Lower lobe of right lung (tissue), 2 donors: ENCODE measurements around the gene ITGA2B. TPM values are rescaled to one million over a fixed set of nuclear protein-coding genes. Genes with fewer than 3 reads are reported as not detected.

Source experiments
- ATAC-seq, 2 donors: fragments of 200-7000 bp; cut with Tn5 transposase; one replicate each; pipeline ENCODE4 v1.9.1; 2020 to 2022; ENCODE audit warnings: mild to moderate bottlenecking in 2 of 2, moderate library complexity in 2 of 2
- DNase-seq: peaks from one replicate; pipeline ENCODE4 v3.0.0-alpha.2; 2020
- H3K27ac ChIP-seq: fragments of 200-600 bp; one replicate; pipeline ENCODE4 v1.8.0; 2022
- H3K27me3 ChIP-seq: fragments of 200-600 bp; one replicate; pipeline ENCODE4 v1.8.0; 2022; ENCODE audit warnings: low read depth
- H3K36me3 ChIP-seq: fragments of 200-600 bp; one replicate; pipeline ENCODE4 v1.8.0; 2022; ENCODE audit warnings: mild to moderate bottlenecking
- H3K4me1 ChIP-seq: fragments of 200-600 bp; one replicate; pipeline ENCODE4 v1.8.0; 2022
- H3K4me3 ChIP-seq: fragments of 200-600 bp; one replicate; pipeline ENCODE4 v1.8.0; 2022; ENCODE audit warnings: mild to moderate bottlenecking
- H3K9me3 ChIP-seq: fragments of 200-600 bp; one replicate; pipeline ENCODE4 v1.8.0; 2022
- intact Hi-C: fragments of 100-400 bp; cut with DNase I; formaldehyde crosslinking; loops from one replicate; pipeline ENCODE4 v1.11.0; 2022
- total RNA-seq: library from RNA; stranded (reverse); fragmentation: NEBNext Ultra II Directional; extraction: Animal tissue kit (Norgen Biotek cat#: 25700); gene quantifications from one replicate; pipeline ENCODE4 v1.2.1, GENCODE V29; 2021
- TF ChIP-seq, protein P1 (sequence below): fragments of 200-600 bp; IDR thresholded peaks from one replicate; pipeline ENCODE4 v1.8.0; 2022; ENCODE audit warnings: antibody characterized with exemption, mild to moderate bottlenecking
- donor health status: DM: no; HTN: yes; CAD: no; lungs with severe emphysema.

Gene ITGA2B
- total RNA-seq, 1 donor from 2014 or later, result 5.2 TPM

DNA sequence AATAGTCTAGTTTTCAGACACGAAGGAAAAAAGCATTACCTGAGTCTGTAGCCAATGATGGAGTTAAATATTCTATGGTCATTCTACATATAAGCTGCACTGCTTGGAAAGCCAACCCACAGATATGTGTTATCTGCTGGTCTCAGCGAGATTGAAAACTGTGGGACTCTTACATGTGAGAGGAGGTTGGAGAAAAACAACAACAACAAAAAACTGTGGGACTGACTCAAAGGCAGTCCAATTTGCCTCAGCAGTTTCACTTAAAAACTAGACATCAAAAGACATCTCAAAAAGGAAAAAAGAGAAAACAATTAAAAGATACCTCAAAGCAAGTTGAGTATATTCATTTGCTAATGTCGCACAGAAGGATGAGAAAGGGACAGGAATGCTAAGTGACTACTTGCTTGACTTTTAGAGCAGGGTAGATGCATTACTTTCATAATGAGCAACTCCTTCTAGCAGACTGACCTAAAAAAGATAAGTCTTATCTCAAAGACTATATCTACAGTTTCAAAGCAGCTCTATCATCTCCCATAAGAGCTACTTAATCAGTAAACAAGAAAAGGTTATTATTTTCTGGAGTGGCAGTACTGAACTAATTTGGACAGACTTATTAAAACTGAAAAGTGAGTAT is 35.5 kb upstream of the ITGA2B start:
- intact Hi-C loops, result no loop called here
- DNase-seq, result no peak
- Histone ChIP-seq H3K4me3 (no peak overlapping the region), H3K27me3 (no peaks in the 10 kb centered on the region), H3K27ac (no peak overlapping the region), H3K36me3 (peaks cover 69% of the 10 kb centered on the region), H3K4me1 (no peaks in the 10 kb centered on the region), H3K9me3 (no peaks in the 10 kb centered on the region)
- TF ChIP-seq, protein P1, sequence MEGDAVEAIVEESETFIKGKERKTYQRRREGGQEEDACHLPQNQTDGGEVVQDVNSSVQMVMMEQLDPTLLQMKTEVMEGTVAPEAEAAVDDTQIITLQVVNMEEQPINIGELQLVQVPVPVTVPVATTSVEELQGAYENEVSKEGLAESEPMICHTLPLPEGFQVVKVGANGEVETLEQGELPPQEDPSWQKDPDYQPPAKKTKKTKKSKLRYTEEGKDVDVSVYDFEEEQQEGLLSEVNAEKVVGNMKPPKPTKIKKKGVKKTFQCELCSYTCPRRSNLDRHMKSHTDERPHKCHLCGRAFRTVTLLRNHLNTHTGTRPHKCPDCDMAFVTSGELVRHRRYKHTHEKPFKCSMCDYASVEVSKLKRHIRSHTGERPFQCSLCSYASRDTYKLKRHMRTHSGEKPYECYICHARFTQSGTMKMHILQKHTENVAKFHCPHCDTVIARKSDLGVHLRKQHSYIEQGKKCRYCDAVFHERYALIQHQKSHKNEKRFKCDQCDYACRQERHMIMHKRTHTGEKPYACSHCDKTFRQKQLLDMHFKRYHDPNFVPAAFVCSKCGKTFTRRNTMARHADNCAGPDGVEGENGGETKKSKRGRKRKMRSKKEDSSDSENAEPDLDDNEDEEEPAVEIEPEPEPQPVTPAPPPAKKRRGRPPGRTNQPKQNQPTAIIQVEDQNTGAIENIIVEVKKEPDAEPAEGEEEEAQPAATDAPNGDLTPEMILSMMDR, result no peak
- no peak for ATAC-seq

DNA sequence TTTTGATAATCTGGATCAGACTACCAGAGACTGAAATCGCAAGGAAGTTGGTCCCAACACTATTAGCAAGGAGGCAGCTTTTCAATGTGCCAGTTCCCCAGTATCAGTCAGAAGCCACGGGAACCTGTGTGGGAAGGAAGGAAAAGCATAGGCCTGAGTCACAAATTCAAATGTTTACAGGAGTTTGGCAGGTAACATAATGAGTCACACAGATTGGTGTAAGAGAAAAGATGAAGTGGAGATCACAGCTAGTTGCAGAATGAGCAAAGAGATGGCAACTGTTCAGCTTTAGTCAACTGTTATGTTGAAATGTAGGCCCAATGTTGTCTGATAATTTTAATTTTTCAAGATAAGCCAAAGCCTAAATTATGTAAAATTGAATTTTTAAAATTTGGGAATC is 28.1 kb upstream of the ITGA2B start:
- no peaks in the 10 kb centered on the region for H3K27me3 ChIP-seq
- ATAC-seq (peak in 1 of 2 donors; percentile 24), DNase-seq (no peak)
- H3K36me3 ChIP-seq, result peaks cover 65% of the 10 kb centered on the region
- H3K4me3 ChIP-seq, result no peak overlapping the region
- H3K27ac ChIP-seq, result no peak overlapping the region
- H3K9me3 ChIP-seq, result no peaks in the 10 kb centered on the region
- TF ChIP-seq, protein P1, result no peak
- intact Hi-C loops, result no loop called here
- no peaks in the 10 kb centered on the region for H3K4me1 ChIP-seq

DNA sequence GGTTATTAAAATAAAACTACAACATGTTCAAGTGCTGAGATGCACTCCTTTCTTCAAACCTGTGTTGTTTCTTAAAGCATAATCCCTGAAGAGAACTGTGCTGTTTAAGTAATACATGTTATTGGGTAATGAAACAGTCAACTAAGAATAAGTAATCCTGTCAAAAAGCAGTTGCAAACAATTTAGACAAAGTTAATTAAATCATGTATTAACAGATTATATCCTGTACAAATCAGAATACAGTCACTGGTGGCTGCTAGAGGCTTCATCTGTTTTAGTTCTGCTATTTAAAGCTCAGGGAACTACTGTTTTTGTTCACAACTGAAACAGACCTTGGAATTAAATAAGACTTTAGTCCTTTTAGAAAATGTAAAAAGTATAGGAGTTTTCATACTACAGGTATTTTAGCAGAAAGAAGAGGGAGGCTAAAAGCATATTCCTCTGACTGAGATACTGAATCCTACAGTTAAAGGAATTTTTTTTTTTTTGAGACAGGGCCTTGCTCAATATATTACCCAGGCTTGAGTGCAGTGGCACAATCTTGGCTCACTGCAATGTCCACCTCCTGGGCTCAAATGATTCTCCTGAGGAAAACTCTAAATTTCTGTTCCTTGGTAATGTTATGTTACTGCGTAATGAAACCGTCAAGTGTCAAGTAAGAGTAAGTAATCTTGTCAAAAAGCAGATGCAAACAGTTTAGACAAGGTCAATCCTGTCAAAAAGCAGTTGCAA is 27.3 kb upstream of the ITGA2B start:
- Histone ChIP-seq H3K36me3 (peaks cover 58% of the 10 kb centered on the region), H3K27me3 (no peaks in the 10 kb centered on the region), H3K4me1 (no peaks in the 10 kb centered on the region), H3K4me3 (no peak overlapping the region), H3K9me3 (no peaks in the 10 kb centered on the region), H3K27ac (no peak overlapping the region)
- TF ChIP-seq, protein P1, result no peak
- DNase-seq (no peak), ATAC-seq (no peak)
- intact Hi-C loops, result no loop called here

DNA sequence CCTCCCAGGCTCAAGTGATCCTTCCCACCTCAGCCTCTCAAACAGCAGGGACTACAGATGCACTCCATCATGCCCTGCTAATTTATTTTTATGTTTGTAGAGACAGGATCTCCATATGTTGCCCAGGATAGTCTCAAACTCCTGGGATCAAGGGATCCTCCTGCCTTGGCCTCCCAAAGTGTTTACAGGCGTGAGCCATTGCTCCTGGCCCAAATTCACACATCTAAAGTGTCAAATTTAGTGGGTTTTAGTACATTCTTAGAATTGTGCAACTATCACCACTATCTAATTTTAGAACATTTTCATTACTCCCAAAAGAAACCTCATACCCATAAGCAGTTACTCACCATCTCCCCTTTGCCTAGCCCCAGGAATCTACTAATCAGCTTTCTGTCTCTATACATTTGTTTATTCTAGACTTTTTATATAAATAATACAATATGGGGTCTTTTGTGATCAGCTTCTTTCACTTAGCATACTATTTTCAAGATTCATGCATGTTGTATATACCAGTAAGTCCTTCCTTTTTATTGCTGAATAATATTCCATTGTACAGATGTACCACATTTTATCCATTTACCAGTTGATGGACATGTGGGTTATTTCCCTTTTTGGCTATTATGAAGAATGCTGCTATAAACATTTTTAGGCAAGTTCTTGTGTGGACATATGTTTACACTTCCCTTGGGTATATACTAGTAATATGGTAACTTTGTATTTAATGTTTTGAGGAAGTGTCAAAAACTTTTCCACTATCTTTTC is 25.1 kb upstream of the ITGA2B start:
- Histone ChIP-seq H3K9me3 (no peaks in the 10 kb centered on the region), H3K4me1 (no peaks in the 10 kb centered on the region), H3K4me3 (no peak overlapping the region), H3K27ac (no peak overlapping the region), H3K36me3 (peaks cover 36% of the 10 kb centered on the region), H3K27me3 (no peaks in the 10 kb centered on the region)
- no peak for ATAC-seq
- TF ChIP-seq, protein P1, result no peak
- DNase-seq, result no peak
- intact Hi-C loops, result no loop called here

DNA sequence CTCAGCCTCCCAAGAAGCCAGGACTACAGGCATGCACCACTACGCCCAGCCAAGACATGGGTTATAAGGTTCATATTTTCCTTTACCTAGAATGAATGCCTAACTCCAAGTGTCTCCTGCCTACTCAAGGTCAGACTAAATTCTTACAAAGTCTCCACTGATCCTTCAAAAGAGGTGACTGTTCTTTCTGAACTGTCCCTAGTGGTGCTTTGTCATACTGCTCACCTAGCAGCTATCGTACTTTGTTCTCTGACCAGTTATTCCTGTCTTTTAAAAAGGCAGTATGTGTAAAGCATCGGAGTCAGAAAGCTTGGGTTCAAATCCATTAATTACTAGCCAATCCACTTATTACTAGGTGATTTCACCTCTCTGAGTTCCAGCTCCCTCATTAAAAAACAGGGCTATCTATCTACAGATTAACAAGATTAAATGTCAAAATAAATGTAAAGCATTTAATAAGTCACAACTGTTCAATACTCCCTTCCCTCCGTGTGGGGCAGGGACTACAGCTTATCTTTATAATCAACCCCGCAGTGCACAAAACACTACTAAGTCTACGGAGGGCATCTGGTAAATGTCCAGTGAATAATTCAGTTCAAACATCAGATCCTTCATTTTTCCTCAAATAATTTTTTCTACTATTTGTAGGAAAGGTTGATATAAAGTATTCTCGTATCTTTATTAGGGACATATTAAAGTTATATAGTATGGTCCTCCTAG is 20.0 kb upstream of the ITGA2B start:
- Histone ChIP-seq H3K27ac (no peak overlapping the region), H3K36me3 (peaks cover 19% of the 10 kb centered on the region), H3K4me3 (no peak overlapping the region), H3K27me3 (no peaks in the 10 kb centered on the region), H3K9me3 (no peaks in the 10 kb centered on the region), H3K4me1 (no peaks in the 10 kb centered on the region)
- intact Hi-C loops, result no loop called here
- ATAC-seq, result no peak
- no peak for DNase-seq
- TF ChIP-seq, protein P1, result no peak
